HG03097 (cell line): ENCODE results near the gene PPP3CA.

Experiments
- ATAC-seq: cut with Tn5 transposase; IDR thresholded peaks from one replicate; pipeline ENCODE4 v1.9.1; 2021; ENCODE audit not compliant: unreplicated experiment, low FRiP score

PPP3CA gene

DNA sequence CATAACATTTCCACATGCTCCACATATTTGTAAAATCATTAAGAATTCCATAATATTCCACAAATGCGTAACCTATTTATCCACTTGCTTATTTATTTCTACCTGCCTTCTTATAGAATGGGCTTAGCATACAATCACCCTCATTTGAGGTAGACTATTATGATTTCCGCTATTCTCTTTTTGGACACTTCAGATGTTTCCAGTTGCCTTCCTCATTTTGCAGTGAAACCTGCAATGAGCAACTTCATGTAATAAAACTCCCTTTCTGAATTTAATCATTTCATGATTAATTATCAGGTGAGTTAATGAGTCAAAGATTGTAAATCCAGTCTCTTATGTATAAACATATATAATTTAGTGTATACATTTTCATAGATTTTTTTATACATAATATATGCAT, 58.0 kb downstream of the PPP3CA start:
- ATAC-seq: no peak

DNA sequence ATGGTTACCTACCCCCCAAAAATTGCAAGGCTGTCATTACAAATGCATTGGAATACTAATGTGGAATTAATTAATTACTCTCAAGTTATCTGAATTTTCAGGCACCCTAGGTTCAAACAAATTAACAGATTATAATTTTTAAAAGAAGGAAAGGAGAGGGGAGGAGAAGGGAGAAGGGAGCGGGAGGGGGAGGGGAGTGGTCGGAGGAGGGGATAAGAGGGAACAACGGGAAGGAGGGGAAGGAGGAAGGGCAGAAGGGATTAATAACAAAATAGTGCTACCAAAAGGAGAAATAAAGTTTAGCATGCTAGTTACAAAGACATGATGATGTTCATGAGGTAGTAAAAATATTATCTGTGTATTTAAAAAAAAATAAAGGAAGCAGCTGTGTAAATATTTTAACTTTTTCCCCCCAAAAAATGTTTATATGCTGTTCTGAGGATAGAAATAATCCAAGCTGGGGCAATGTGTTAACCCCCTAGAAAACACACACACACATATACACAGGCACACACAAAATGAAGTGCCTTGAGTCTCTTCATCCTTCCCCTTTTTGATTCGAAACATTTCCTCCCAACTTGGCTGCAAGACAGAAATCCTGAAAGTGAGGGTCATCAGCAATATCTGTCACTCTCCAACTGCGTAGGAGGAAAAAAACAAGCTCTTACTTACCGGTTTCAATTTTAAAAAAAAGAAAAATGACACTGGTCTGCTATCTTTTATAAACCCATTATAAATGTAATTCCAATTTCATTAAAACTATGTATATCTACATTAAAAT, 58.8 kb downstream of the PPP3CA start:
- ATAC-seq: no peak

DNA sequence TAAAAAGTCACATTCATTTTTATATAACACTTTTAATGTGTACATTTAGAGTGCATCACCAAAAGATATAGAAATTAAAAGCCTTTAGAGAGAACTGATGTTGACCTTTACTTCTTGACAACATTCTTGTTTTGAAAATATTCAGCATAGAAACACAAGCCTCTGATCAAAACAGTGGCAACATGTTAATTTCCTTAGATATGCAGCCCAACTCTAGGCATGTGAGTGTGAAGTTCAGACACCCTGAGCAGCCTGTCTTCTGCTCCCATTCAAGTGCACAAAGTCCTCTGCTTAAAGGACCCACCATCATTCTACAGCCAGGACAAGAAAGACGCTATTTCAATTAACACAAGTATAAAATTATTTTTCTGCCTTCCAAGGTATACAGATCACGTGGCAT, 60.0 kb downstream of the PPP3CA start:
- no peak for ATAC-seq

DNA sequence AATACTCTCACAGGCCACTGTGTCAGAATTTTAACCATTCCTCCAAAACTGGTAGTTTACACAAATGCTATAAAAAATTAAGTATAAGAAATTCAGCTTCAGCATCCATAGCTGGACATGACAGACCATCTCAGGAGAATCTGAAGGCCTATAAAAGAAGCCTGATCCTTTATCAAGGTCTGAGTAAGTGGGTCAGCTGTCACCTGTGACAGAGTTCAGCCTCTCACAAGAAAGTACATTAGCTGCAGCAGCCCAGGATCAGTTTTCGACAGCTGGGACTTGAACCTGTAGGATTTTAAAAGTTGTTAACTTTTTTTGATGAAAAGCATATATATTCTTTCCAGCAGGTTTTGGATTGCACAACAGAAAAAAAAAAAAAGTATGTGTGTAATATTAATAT, 60.7 kb downstream of the PPP3CA start:
- ATAC-seq: no peak

DNA sequence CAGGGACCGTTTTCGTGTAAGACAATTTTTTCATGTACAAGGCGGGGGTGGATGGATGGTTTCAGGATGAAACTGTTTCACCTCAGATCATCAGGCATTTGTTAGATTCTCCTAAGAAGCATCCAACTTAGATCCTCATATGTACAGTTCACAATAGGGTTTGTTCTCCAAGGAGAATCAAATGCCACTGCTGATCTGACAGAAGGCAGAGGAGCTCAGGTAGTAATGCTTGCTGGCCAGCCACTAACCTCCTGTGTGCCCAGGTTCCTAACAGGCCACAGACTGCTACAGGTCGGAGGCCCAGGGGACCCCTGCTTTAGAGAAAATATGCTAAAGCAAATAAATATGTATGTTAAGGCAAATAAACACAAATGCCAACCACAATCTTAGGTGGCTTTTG, 61.3 kb downstream of the PPP3CA start:
- no peak for ATAC-seq

DNA sequence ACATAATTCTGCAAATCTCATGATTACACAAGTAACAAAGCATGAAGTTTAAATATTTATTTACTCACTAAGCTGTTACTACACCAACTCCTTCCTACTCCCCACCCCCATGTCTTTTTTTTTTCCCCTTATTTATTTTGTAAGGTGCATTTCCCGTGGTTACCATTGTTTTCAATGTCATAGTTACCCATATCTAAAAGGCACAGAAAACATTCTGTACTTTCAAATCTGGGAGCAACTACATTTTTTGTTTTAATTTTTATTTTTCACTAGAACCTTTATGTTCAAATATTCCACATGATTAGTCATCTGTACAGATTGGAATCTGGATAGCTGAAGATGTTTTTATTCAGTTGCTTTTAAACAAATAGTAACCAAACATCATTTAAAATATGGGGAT, 62.8 kb downstream of the PPP3CA start:
- ATAC-seq: no peak

DNA sequence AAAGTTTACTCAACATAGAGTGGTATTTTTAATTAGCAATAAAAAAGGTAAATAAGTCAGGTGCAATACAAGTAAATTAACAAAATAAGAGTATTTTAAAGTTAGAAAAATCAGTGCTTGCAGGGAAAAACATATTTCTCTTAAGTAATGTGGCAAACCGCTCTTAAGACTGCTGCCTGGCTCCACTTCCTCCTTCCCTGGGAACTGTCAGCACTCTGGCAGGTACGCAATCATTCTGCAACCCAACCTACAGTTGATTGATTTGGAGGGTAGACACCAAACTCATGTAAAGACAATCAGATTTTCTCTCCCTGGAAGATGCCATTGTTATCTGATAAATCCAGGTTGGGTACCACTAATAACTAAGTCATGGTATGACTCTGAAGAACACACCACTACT, 63.9 kb downstream of the PPP3CA start:
- no peak for ATAC-seq

DNA sequence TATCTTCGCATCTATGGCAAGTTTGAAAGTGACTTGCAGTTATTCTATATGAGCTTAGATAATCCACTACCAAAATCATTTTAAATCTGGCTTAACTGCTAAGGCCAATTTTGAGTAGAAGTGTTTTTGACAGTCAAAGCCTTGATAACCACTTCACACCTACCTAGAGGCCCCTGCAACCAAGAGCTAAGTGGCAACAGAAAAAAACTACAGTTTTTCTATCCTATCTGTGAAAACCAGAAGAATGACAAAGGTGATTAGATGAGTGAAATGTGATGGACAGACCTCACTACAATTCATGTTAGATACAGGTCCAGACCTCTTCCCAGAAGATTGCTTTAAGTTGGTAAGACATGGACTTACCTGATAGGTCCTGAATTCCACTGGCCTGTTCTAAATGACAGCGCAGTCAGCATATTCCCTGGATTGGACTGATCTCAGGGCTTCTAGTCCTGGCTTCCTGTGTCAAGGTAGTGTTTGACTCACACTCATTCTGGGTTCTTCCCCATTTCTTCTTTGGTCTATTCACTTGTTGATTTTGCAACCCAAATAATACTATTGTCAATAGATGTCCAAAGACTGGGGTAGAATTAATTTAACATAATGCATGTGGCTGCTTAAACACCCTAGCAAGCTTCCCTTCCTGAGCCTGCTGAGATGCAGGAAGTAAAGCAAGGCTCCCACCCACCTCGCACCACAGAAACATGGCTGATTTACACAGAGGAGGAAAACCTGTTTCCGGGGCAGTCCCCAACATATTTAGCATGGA, 65.1 kb downstream of the PPP3CA start:
- no peak for ATAC-seq

DNA sequence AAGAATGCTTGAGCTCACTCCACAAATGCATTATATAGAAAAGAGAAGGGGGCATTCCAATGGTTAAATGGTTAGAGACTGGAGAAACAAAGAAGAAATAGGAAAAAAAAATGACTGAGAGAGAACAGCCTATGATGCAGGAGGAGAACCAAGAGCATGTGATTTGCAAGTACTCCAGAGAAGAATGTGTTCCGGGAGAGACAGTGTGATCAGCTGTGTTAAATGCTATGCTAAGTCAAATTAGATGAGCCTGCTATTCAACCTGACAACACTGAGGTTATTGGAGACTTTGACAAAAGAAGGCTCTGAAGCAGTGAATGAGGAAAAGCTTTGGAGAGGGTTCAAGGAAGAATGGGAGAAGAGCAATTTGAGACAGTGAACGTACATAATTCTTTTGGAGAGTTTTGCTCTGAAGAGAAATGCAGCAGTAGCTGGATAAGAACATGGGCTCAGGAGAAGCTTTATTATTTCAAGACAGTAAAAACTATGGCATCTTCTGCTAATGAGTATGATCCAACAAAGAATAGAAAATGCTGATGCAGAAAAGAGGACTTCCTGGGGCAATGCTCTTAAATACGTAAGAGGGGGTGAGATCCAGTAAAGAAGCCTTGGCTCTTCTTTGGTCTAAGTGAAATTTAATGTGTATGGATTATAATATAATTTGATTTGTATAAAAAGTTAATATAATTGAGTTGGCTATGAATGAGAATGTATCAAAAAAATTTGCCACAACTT, 66.3 kb downstream of the PPP3CA start:
- no peak for ATAC-seq

DNA sequence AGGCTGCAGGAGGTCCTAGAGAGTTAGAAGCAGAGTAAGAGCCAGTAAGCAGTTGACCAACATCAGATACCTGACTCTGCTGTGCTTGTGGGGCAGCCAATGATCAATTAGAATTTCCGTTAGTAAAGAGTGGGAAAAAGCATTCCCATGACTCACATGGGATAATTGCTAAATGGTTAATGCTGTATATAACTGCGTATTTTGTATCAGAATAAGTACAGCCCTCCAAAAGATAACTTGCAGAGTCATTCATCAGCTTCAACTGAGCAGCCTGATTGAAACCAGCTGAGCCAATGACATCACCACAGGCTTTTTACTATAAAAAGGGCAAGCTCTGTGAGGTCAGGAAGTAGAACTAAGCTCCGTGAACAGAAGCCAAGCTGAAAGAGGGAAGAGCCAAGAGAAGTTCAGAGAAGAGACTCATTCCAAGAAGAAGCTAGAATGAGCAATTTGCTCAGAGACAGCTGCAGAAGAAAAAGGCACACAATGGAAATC, 67.9 kb downstream of the PPP3CA start:
- ATAC-seq: peak; percentile 47

DNA sequence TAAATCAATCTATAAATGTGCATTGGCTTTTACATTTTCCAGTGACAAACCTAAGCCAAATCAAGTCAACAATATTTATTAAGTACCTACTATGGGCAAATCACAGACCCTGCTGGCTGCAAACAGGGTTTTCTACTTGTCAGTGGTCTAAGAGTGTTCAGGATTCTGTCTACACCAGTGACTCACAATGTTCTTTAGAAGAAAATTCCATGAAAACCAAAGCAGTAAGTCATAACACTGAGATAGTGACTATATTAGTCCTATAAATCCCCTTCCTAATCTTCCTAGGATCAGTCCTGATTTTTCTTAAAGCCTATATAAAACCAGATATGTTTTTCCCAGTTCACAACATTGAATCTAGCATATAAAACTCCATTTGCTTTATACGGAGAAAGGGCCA, 69.7 kb downstream of the PPP3CA start:
- ATAC-seq: no peak

DNA sequence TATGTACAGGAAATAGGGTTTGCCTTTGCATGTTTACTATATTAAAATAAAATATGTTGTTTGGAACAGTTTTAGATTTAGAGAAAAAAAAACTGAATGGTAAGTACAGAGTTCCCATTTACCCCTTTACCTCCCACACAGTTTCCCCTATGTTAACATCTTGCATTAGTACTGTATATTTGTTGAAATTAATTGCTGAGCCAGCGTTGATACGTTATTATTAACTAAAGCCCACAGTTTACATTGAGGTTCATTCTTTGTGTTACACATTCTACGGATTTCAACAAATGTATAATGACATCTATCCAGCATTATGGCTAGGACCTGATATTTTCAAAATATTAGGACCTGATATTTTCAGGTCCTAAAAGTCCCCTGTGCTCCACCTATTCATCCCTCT, 70.7 kb downstream of the PPP3CA start:
- ATAC-seq: no peak

DNA sequence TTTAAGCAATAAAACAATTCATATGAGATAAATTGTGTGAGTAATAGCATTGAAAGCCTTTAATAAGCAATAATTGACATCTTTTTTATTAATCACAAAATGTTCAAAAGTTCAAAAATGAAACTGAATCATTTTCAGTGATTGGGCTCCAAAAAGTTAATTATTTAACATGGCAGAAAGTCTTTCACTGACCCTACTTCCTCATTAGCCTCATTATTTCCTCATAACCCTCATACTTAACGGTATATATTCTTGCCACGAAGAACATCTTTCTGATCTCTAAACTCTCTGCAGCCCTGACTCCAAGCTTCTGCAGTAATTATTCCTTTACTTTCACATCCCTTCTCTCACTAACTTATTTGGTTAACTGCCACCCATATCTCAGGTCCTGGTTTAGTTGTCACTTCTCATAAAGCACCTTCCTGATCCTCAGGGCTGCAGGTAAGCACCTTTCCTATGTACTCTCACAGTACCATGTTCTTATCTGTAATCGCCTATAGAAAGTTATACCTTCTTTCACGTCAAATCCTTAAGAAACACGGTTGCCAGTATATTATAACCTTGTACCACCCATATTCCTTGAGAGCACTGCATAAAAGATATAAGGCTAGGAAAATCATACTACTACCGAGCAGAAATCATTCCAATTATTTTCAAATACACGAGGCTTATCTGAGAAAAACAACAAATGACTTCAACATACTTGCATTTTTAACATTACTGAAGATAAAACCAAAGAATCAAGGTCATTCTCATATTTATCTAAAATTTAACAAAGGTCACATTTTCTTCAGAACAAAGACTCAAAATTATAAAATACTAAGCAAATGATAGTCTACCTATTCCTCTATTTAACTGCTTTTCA, 72.2 kb downstream of the PPP3CA start:
- ATAC-seq: peak; percentile 70

DNA sequence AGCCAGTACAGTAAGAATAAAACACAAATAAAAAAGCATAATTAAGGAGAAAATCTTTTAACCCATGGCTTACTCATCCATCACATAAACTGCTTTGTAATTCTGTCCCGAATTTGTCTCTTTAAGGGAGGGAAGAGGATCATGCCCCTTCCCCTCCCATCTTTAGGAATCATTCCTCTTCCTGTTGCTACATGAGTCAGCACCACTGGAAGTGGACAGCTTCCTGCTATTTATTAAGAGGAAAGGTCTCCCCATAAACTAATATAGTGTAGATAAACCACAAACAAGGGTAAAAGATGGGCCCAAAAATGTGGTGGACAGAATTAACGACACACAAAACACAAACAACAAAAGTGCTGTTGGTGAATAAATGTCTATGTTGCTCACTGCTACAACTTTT, 75.8 kb downstream of the PPP3CA start:
- ATAC-seq: no peak

DNA sequence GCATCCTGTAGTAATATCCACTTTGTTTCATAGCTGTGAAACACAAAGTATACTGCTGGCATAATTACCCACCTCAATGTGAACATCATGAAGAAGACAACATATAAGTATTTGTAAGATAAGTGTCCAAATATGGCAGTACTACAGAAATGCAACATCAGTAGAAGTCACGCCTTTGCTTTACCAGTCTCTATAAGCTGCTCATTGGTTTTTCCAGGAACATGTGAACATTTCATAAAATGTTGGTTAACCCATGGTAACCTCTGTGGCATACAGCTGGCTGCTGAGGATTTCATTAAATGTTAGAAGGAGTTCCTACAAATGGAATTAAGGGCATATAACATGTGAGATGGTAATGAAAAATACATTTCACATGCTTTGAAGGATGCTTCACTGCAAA, 77.6 kb downstream of the PPP3CA start:
- no peak for ATAC-seq

DNA sequence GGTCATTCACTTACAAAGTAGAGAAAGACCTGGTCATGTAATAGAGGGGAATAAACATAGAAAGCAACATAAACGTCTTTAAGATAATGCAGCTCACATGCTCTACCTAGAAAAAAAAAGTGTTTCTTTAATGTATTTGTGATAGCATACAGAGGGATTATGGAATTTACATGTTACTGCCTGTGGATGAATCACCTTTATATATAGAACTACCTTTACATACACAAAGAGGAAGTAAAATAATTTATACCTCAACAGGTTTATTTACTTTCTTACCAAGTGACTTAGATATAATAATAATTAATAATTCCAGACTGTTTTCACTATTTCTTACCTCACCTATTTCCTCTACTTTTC, 81.5 kb downstream of the PPP3CA start:
- no peak for ATAC-seq

DNA sequence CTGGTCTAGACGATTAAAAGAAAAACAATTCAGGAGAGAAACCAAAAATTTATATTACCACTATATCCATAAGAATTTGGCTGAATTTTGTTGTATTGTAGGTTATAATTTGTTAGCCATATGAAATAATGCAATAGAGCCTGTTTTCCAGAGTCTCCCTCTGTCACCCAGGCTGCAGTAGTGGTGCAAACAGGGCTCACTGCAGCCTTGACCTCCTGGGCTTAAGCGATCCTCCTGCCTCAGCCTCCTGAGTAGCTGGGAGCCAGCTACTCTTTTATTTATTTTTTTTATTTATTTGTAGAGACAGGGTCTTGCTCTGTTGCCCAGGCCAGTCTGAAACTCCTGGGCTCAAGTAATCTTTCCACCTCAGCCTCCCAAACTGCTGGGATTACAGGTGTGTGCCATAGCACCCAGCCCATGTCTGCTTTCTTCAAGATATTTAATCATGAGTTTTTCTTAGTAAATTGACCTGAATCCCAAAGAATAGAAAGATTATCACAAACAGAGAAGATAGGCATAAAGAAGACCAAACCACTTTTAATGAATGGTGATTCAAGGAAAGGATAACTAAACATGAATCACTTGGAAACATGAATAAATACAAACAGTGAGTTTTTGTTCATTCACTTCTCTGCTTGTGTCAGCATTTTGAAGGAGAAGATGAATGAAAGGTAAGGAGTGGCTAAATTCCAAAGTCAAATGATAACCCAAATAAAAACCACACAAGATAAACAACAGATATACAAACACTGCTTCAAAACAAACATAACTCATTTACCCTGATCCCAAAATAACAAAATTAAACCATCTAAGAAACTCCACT, 82.1 kb downstream of the PPP3CA start:
- no peak for ATAC-seq

DNA sequence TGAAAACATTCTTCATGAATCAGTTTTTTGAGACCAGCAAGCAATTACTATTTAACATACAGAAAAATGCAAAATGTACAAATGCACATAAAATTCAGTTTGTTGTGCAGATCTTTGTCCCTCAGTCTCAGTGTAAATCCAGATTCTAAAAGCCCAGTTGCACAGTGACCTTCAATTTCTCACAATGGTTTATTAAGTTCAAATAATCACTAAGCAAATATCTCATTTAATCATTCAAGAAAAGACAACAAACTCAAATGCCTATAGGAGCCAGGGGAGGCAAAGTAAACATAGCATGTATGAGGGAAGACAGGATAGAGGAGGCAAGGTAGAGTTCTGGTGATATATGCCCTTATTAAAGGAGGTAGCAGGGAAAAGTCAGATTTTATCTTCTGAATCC, 82.8 kb downstream of the PPP3CA start:
- no peak for ATAC-seq

DNA sequence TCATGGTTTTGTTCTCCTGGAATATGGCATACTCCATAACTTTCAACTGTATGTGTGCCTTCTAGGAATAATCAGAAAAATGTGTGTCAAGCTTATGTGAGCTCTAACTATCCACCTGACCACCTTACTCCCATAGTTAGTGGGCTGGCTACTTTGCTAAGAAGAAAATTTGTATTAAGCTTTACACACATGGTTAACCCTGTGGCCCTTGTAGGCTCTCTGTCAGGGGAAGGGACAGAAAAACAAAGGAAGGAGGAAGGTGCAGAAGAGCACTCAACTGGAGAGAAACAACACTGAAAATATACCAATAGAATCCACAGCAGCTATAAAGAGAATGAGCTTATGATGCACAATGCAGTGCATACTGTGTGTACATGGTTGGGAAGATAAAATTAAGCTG, 84.6 kb downstream of the PPP3CA start:
- no peak for ATAC-seq

DNA sequence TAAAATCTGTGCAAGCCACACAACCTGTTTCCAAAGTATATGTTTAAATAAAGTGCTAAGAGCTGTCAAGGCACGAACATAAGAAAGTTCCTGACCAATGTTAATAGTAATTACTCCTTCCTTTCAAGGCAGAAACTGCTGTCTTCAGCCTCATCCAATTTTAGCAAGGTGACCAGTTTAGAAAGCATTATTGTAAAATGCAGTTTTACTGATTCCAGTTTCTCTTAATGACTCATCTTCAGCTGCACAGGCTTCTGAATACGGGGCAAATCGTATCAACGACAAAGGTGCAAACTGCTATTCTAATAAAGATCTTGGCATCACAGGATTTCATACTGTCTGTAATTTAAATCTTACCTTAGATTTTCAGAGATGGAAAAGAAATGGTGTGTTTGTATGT, 87.5 kb downstream of the PPP3CA start:
- peak; percentile 86 for ATAC-seq
